Spleen (tissue), 11 donors: ENCODE measurements around the gene LCLAT1. TPM values are rescaled to one million over a fixed set of nuclear protein-coding genes. Genes with fewer than 3 reads are reported as not detected.

ENCODE experiments used
- DNase-seq: peaks from one replicate; pipeline ENCODE4 v3.0.0-alpha.2; 2020
- H3K27ac ChIP-seq, 8 donors: fragments of 200-600 bp; sonication (generic) in 7 of 8; 1 replicate in 4 of 8; 2 replicates in 4 of 8; pipeline versions ENCODE4 v1.5.0 to v1.8.0; 2016 to 2021; ENCODE audit warnings: inconsistent platforms in 4 of 8, mild to moderate bottlenecking in 4 of 8, moderate library complexity in 1 of 8
- H3K27me3 ChIP-seq, 7 donors: fragments of 200-600 bp; sonication (generic) in 6 of 7; replicated peaks in 1 of 7; 1 replicate in 4 of 7; 2 replicates in 3 of 7; pipeline versions ENCODE4 v1.5.0 to v1.8.0; 2016 to 2021; ENCODE audit warnings: inconsistent platforms in 3 of 7, mild to moderate bottlenecking in 1 of 7
- H3K36me3 ChIP-seq, 6 donors: fragments of 200-600 bp; sonication (generic) in 5 of 6; 1 replicate in 4 of 6; 2 replicates in 2 of 6; pipeline versions ENCODE4 v1.5.0 to v1.8.0; 2016 to 2021; ENCODE audit warnings: inconsistent platforms in 2 of 6
- H3K4me1 ChIP-seq, 6 donors: fragments of 200-600 bp; sonication (generic) in 5 of 6; 1 replicate in 3 of 6; 2 replicates in 3 of 6; pipeline versions ENCODE4 v1.5.0 to v1.8.0; 2016 to 2021; ENCODE audit warnings: inconsistent platforms in 3 of 6
- H3K4me3 ChIP-seq, 8 donors: fragments of 200-600 bp; sonication (generic) in 7 of 8; 1 replicate in 4 of 8; 2 replicates in 4 of 8; pipeline versions ENCODE4 v1.5.0 to v1.8.0; 2016 to 2021; ENCODE audit warnings: inconsistent platforms in 4 of 8, mild to moderate bottlenecking in 4 of 8, moderate library complexity in 2 of 8
- H3K9me3 ChIP-seq, 8 donors: fragments of 200-600 bp; sonication (generic) in 7 of 8; 1 replicate in 4 of 8; 2 replicates in 4 of 8; pipeline versions ENCODE4 v1.5.0 to v1.8.0; 2016 to 2021; ENCODE audit warnings: inconsistent platforms in 4 of 8
- CTCF ChIP-seq, 11 experiments: fragments of 200-600 bp in 7 of 11; fragments of 450-650 bp in 4 of 11; sonication (generic) in 4 of 11; IDR thresholded peaks in 8 of 11; conservative IDR thresholded peaks in 3 of 11; 1 replicate in 7 of 11; 2 replicates in 4 of 11; pipeline versions ENCODE4 v1.4.0 to v1.8.0; 2016 to 2021; ENCODE audit warnings: antibody characterized with exemption in 11 of 11, inconsistent platforms in 4 of 11, mild to moderate bottlenecking in 1 of 11
- POLR2A ChIP-seq, 3 donors: fragments of 450-650 bp; IDR thresholded peaks; one replicate each; pipeline ENCODE4 v1.5.1; 2017; ENCODE audit warnings: antibody characterized with exemption in 3 of 3, mild to moderate bottlenecking in 1 of 3
- POLR2AphosphoS5 ChIP-seq, 3 donors: sonication (generic); formaldehyde crosslinking; IDR thresholded peaks; one replicate each; pipeline ENCODE4 v1.5.1; 2017; ENCODE audit warnings: antibody characterized with exemption in 3 of 3
- WGBS, 5 donors: extraction: QIAGEN DNeasy Blood & Tissue Kit in 3 of 5; methylation state at CpG; one replicate each; pipeline versions ENCODE4 v1.1.5 to v1.1.7; 2013 to 2018; 5-methylcytosine and 5-hydroxymethylcytosine counted together
- intact Hi-C: fragments of 100-400 bp; cut with DNase I; formaldehyde crosslinking; loops from one replicate; pipeline ENCODE4 v1.15.0; 2023; ENCODE audit warnings: low total_unique reads
- polyA plus RNA-seq, 3 donors: library from polyadenylated mRNA; stranded (reverse); fragments of 200-250 nt; gene quantifications; one replicate each; pipeline ENCODE4 v1.2.1, GENCODE V29; 2013
- total RNA-seq, 7 donors: library from RNA; depleted of rRNA in 3 of 7; stranded (reverse); fragments of >200 nt in 3 of 7; fragmentation: NEBNext Ultra II Directional in 4 of 7; extraction: Animal tissue kit (Norgen Biotek cat#: 25700) in 4 of 7; gene quantifications; one replicate each; pipeline versions ENCODE4 v1.1.0 to v1.2.1, GENCODE V29; 2016 to 2021
- donor health status: healthy with polysubstance abuse.
- donor health status: DM: no; HTN: no; CAD: no; lungs with moderate emphysema.
- donor health status: DM: no; HTN: no; CAD: no.
- donor health status: Bipolar disorder and iron deficiency.
- donor health status: healthy.
- donor health status: DM: no; HTN: no; CAD: no.
- donor health status: DM: yes; HTN: yes; CAD: no.

The LCLAT1 gene
- total and polyA plus RNA-seq, 10 donors, result 1.9 to 23.3 (median 13.8) TPM

GRCh38 chr2:30459140-30459539 lies 12.1 kb downstream of the LCLAT1 start:
- no peak for TF ChIP-seq CTCF (IDR thresholded peaks at IDR 0.05 in 8 of 11, conservative IDR thresholded peaks at IDR 0.05 in 3 of 11)
- TF ChIP-seq POLR2AphosphoS5 (IDR thresholded peaks at IDR 0.05), result no peak
- TF ChIP-seq POLR2A (IDR thresholded peaks at IDR 0.05), result no peak
- 50 to 81% (median 76%) methylated on average over 2 of the region's 2 CpGs for WGBS, 5 donors
- Histone ChIP-seq H3K36me3 (peaks cover 0 to 4% (median 0%) of the 10 kb centered on the region in 6 donors), H3K27me3 (no peaks in the 10 kb centered on the region), H3K27ac (no peak overlapping the region), H3K9me3 (no peaks in the 10 kb centered on the region), H3K4me1 (peaks cover 0 to 32% (median 8%) of the 10 kb centered on the region in 6 donors), H3K4me3 (no peak overlapping the region)
- no peak for DNase-seq
- intact Hi-C loops, result no loop called here

- no peak overlapping the region for H3K4me3 ChIP-seq
- intact Hi-C loops, result no loop called here
- no peak overlapping the region for H3K27ac ChIP-seq
- TF ChIP-seq CTCF (IDR thresholded peaks at IDR 0.05 in 8 of 11, conservative IDR thresholded peaks at IDR 0.05 in 3 of 11) (no peak), POLR2A (IDR thresholded peaks at IDR 0.05) (no peak), POLR2AphosphoS5 (IDR thresholded peaks at IDR 0.05) (no peak)
- H3K36me3 ChIP-seq, result peaks cover 0 to 4% (median 0%) of the 10 kb centered on the region in 6 donors
- no peaks in the 10 kb centered on the region for H3K27me3 ChIP-seq
- no peaks in the 10 kb centered on the region for H3K9me3 ChIP-seq
- no peak for DNase-seq
- WGBS, 5 donors, result 70 to 91% (median 84%) methylated on average over 4 of the region's 4 CpGs
- peaks cover 0 to 44% (median 10%) of the 10 kb centered on the region in 6 donors for H3K4me1 ChIP-seq
These were observed 15.2 kb downstream of the LCLAT1 start for GRCh38 chr2:30462131-30462857.

- peaks cover 0 to 4% (median 0%) of the 10 kb centered on the region in 6 donors for H3K36me3 ChIP-seq
- DNase-seq, result no peak
- H3K27me3 ChIP-seq, result no peaks in the 10 kb centered on the region
- H3K4me3 ChIP-seq, result no peak overlapping the region
- peaks cover 0 to 8% (median 4%) of the 10 kb centered on the region in 8 donors for H3K9me3 ChIP-seq
- TF ChIP-seq POLR2AphosphoS5 (IDR thresholded peaks at IDR 0.05) (no peak), CTCF (IDR thresholded peaks at IDR 0.05 in 8 of 11, conservative IDR thresholded peaks at IDR 0.05 in 3 of 11) (no peak), POLR2A (IDR thresholded peaks at IDR 0.05) (no peak)
- peaks cover 0 to 43% (median 8%) of the 10 kb centered on the region in 6 donors for H3K4me1 ChIP-seq
- H3K27ac ChIP-seq, result no peak overlapping the region
- WGBS, 5 donors, result 46 to 50% (median 48%) methylated on average over 2 of the region's 2 CpGs
- intact Hi-C loops, result no loop called here
These were observed 16.5 kb downstream of the LCLAT1 start for GRCh38 chr2:30463535-30463934.

GRCh38 chr2:30464544-30465170 lies 17.6 kb downstream of the LCLAT1 start:
- DNase-seq, result no peak
- intact Hi-C loops, result no loop called here
- TF ChIP-seq POLR2A (IDR thresholded peaks at IDR 0.05) (no peak), CTCF (IDR thresholded peaks at IDR 0.05 in 8 of 11, conservative IDR thresholded peaks at IDR 0.05 in 3 of 11) (no peak), POLR2AphosphoS5 (IDR thresholded peaks at IDR 0.05) (no peak)
- H3K4me3 ChIP-seq, result no peak overlapping the region
- WGBS, 5 donors, result 61 to 89% (median 84%) methylated on average over 4 of the region's 4 CpGs
- peaks cover 0 to 11% (median 5%) of the 10 kb centered on the region in 8 donors for H3K9me3 ChIP-seq
- H3K36me3 ChIP-seq, result peaks cover 0 to 4% (median 0%) of the 10 kb centered on the region in 6 donors
- peaks cover 0 to 38% (median 4%) of the 10 kb centered on the region in 6 donors for H3K4me1 ChIP-seq
- no peaks in the 10 kb centered on the region for H3K27me3 ChIP-seq
- H3K27ac ChIP-seq, result peak overlapping the region in 6 of 8 donors; percentile 8 to 62 (median 24)
